AG09309 (cell line): ENCODE results near the gene ATXN7L1.

Experiments used
- DNase-seq: peaks from one replicate; pipeline ENCODE4 v3.0.0-alpha.2; 2010; ENCODE audit warnings: low read depth
- H3K4me3 ChIP-seq: 2 replicates; pipeline ENCODE4 v1.5.1; 2011; ENCODE audit warnings: mild to moderate bottlenecking, low read depth, low read length, moderate library complexity; ENCODE audit not compliant: control insufficient read depth
- TF ChIP-seq, protein P1 (sequence below): IDR thresholded peaks from 2 replicates; pipeline ENCODE4 v1.5.1; 2011; ENCODE audit warnings: mild to moderate bottlenecking, low read depth, low read length, inconsistent platforms; ENCODE audit not compliant: insufficient read depth, control insufficient read depth; ENCODE audit errors: missing control alignments

Gene ATXN7L1

DNA sequence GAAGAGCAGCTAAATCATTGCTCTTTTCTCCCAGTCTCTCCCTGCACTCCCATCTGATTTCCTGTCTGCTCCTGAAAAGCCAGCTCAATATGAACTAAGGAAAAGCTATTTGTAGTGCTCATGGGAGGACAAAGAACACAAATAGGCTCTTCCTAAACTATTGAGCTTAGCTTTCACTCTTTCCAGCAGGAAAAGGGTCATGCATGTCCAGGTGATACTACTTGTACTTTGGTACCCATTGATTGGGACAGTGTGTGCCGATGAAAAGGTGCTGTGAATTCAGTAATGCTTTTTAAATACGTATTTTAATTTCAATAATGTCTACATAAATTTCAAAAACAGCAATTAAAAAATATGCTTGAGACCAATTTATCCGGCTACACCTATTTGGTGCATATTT lies 37.5 kb upstream of the ATXN7L1 start:
- no peak overlapping the region for H3K4me3 ChIP-seq
- TF ChIP-seq, protein P1, sequence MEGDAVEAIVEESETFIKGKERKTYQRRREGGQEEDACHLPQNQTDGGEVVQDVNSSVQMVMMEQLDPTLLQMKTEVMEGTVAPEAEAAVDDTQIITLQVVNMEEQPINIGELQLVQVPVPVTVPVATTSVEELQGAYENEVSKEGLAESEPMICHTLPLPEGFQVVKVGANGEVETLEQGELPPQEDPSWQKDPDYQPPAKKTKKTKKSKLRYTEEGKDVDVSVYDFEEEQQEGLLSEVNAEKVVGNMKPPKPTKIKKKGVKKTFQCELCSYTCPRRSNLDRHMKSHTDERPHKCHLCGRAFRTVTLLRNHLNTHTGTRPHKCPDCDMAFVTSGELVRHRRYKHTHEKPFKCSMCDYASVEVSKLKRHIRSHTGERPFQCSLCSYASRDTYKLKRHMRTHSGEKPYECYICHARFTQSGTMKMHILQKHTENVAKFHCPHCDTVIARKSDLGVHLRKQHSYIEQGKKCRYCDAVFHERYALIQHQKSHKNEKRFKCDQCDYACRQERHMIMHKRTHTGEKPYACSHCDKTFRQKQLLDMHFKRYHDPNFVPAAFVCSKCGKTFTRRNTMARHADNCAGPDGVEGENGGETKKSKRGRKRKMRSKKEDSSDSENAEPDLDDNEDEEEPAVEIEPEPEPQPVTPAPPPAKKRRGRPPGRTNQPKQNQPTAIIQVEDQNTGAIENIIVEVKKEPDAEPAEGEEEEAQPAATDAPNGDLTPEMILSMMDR = no peak
- DNase-seq = no peak

DNA sequence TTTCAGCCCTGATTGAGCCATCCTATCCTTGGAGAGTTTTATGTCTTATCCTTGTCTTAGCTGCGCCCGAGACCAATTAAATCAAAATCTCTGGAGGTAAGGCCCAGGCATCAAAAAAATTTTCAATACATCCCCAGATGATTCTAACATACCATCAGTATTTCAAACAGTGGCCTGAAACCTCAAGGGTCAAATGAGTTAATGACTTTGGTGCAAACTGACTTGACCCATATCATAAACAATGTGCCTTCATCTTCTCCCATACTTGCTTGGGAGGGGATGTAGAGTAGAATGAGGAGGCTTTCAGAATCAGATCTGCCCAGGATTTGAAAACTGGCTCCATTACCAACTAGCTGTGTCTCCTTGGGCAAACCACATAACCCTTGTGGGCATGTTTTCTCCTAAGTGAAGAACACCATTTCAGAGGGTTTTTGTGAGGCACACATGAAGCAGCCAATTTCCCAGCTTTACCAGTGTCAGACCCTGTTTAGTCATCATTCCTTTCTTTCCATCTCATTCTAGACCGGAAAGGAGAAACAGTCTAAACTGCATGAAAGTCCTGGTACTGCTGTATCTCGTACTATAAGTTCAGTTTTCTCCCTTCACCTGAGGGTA lies 35.7 kb upstream of the ATXN7L1 start:
- no peak overlapping the region for H3K4me3 ChIP-seq
- no peak for DNase-seq
- TF ChIP-seq, protein P1 = no peak

DNA sequence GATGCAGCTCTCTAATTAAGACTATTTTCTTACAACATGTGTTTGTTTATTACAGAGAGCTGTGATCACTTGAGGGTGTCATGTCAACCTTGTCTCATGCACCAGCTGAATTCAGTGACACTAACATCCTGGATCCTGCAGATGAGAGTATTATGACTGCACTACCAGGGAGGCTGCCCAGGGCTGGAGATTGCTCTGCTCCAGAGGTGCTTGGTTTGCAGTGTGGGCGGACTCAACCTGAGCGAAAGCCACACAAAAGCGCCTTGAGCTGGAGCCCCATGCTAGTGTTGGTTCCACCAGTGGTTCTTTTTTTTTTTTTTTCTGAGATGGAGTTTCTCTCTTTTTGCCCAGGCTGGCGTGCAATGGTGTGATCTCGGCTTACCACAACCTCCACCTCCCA lies 33.8 kb upstream of the ATXN7L1 start:
- H3K4me3 ChIP-seq = no peak overlapping the region
- TF ChIP-seq, protein P1 = no peak
- no peak for DNase-seq

DNA sequence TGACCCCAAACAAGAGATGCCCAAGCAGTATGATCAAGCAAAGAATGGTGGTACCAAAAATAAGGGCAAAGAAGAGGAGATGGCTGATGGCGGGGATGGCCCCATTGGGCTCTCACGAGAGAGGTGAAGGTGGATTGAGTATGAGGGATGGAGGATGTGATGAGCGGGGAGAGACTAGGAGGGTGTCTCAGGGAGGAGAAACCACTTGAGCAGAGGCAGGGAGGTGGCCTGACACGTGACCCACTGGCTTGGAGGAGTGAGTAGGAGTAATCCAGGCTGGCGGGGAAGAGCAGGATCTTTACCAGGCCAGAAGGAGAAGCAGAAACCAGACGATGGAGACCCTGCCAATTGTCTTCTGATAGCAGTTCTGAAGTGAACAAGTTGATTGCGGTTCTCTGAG lies 33.3 kb upstream of the ATXN7L1 start:
- DNase-seq = no peak
- TF ChIP-seq, protein P1 = no peak
- no peak overlapping the region for H3K4me3 ChIP-seq

DNA sequence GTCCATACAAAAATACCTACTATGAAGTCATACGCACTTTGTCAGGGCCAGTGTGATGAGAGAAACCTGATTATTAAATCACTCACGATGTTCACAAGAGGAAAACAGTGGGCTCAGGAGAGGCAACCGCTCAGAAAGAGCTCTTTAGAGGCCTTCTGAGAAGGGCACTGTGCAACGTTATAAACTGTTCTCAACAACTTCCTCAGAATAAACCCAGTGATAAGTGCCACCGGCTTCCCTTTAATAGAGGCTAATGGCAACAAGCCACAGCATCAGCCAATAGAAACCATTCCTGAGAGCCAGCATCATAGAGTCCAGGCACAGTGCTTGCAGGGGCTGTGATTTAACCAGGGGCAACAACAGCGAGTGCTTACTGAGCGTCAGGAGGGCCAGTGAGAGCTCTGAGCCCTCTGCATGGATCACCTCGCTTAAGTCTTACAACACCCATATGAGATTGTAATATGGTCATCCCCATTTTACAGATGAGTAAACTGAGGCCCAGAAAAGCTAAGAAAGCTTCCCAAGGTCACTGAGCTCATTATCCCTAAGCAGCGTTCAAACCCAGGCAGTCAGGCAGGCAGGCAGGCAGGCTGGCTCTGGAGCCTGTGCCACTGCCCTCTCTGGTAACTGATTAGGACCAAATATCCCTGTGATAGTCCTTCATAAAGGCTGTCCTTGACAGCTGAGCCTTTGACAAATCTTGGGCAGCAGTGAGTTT lies 30.9 kb upstream of the ATXN7L1 start:
- DNase-seq = no peak
- TF ChIP-seq, protein P1 = no peak

DNA sequence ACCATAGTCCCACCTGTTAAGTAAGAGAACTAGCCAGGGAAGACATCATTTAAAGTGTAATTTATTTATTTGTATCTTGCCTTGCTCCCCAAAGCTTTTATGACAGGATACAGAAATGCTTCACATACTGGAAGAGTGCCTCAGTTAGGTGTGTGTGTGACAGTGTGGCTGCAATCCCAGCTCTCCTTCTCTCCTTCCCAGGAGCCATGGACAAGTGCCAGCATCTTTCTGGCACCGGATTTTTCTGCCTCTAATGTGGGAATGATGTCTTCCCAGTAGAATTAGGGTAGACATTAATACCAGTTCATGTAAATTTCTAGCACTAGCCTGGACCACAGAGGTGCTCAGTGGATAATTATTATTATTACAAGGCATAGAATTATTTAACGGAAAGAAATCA lies 30.3 kb upstream of the ATXN7L1 start:
- TF ChIP-seq, protein P1 = no peak
- DNase-seq = no peak
- H3K4me3 ChIP-seq = no peak overlapping the region

More for the DNA sequence above, 30.9 kb upstream of the ATXN7L1 start:
- H3K4me3 ChIP-seq = no peak overlapping the region
